ENCODE data around the gene NELL1. TPM values are rescaled to one million over a fixed set of nuclear protein-coding genes. Genes with fewer than 3 reads are reported as not detected.

NELL1 gene
- total RNA-seq, 1 experiment from 2014 or later: 0.34 TPM

DNA sequence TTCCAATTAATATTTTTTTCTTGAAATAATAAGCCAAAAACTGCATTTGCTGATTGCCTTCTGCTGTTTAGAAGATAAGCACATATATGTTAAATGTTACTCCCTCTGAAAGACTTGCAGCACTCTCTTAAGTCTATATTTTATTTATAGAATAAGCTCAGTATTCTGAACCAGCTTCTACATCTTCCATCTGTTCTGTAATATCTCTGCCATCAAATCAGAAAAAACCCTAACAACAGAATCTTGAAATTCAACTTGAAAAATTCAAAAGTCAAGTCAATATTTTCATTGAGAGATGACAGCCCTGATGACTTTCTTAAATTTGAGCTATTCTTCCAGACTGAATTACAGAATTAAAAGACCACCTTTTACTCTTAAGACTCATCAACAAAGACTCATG lies 247.9 kb downstream of the NELL1 start:
- no peak for DNase-seq (ENCODE audit: low spot score)
- in situ Hi-C loops (cut with HindIII; ENCODE audit: low sequenced_read_pairs): no loop called here

DNA sequence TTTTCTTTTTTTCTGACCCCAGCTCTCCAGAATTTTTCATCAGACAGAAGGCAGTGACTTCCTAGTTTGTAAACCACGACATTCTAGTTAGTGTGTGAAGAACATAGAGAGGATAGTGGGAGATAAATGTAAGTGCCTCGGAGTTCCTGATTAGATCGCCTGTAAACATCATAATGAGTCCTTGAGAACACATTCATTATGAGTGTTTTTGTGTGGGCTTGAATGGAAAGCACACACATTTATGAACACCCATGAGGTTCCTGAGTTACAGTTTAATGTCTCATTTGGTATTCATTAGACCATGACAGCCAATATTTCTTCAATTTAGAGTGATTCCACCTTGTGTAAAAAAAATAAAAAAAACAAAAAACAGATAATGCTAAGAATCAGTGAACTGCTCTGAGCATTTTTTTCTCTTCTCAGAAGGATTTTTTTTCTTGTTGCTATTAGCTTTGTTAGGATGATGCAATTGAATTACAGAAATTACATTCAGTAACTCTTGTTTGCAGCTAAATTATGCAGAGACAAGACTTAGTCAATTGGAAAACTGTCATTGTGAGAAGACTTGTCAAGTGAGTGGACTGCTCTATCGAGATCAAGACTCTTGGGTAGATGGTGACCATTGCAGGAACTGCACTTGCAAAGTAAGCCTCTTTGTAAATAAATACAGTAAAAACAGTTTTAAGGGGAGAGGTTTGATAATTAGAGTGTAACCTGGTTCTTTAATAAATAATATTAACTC lies 257.6 kb downstream of the NELL1 start:
- DNase-seq (ENCODE audit: low spot score): no peak
- in situ Hi-C loops (cut with HindIII; ENCODE audit: low sequenced_read_pairs): no loop called here

GRCh38 chr11:20931029-20931428 lies 261.6 kb downstream of the NELL1 start:
- no peak for DNase-seq (ENCODE audit: low spot score)
- in situ Hi-C loops (cut with HindIII; ENCODE audit: low sequenced_read_pairs): no loop called here

DNA sequence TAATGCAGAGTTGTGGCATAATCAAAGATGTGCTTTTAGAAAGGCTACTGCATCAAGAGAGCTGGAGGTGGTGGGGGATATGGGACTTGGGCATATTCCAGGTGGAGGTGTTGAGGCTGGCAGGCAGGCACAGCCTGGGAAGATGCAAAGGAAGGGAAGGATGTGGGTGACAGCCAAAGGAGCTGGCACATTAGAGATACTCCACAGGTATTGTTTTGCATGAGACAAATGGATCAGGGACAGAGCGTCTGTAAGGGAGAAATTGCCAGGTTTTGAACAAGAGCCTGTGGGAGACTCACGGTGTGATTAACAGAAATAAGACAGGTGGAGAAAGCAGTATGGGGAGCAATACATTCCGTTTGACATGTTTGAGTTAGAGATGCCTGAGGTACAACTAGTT lies 263.7 kb downstream of the NELL1 start:
- in situ Hi-C loops (cut with HindIII; ENCODE audit: low sequenced_read_pairs): no loop called here
- peak; percentile 95 for DNase-seq (ENCODE audit: low spot score)

DNA sequence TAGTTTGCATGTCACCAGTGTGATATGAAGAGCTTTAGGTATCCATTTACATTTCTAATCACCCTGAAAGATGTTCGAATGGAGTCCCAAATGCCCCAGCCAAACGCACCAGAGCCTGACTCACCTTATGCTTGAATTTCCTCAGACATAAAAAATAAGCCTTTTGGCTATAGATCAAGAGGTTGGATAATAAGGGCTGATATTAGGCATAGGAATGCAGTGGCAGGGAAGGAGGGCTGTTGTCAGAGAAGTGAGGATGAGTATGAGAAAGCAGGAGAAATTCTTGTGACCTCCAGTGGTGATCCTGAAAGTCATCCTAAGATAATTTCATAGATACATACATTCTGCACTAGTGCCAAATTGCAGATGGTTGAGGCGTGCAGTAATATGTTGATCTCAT lies 264.6 kb downstream of the NELL1 start:
- in situ Hi-C loops (cut with HindIII; ENCODE audit: low sequenced_read_pairs): no loop called here
- DNase-seq (ENCODE audit: low spot score): no peak

DNA sequence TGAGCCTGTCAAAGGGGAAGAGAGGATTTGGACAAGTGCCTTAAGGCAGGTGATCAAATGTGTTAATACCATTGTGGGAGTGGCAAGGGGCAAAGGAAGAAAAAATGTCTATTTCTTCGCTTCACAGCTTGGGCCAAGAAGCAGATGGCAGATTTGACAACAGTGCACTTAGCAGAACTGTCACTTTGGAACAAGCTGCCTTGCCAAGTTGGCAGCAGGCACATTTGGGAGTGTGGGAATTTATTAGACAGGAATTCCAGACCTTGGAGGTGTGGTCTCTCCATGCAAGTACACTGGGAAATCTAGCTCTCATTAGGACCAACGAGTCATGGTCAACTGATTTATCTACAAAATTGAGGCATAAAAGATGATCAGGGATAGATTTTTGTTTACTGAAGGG lies 265.1 kb downstream of the NELL1 start:
- in situ Hi-C loops (cut with HindIII; ENCODE audit: low sequenced_read_pairs): no loop called here

DNA sequence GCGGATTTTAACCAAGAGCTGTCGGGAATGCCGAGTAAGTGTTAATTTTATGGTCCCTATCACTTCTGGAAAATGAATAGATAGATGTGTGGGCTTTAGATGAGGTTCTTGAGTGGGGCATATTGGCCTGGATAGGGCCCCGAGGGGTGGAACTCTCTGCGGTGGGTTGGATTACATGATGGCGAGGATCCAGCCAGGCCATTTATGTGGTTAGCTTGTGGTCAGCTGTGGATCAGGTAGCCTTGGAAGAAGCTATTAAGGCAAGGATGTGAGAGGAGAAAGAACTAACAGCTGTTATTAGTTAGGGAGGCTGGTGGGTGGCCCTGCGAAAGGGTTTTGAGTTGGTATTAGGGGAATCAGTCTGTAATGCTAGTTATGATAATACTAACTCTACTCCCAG lies 268.4 kb downstream of the NELL1 start:
- in situ Hi-C loops (cut with HindIII; ENCODE audit: low sequenced_read_pairs): no loop called here

More for the DNA sequence above, 265.1 kb downstream of the NELL1 start:
- DNase-seq (ENCODE audit: low spot score): peak; percentile 93

DNA sequence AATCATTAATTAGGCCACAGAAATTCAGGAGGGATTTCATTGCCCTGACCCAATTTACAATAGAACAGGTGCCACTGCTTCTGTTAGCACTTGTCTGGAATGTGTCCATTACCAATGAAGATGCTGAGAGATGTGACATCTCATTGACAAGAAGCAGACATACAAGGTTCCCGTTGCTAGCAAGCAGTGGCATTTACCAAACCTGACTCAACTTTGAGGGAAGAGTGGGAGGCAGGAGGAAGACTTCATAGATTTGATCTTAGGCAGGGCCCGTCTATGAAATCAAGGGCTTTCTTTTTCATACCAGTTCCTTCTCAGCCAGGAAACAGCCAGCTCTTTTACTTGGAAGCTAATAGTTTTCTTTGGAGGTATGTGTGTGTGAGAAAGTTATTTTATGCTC lies 280.2 kb downstream of the NELL1 start:
- peak; percentile 24 for DNase-seq (ENCODE audit: low spot score)
- in situ Hi-C loops (cut with HindIII; ENCODE audit: low sequenced_read_pairs): no loop called here

More for the DNA sequence above, 268.4 kb downstream of the NELL1 start:
- DNase-seq (ENCODE audit: low spot score): no peak

GRCh38 chr11:20962581-20962980 lies 293.2 kb downstream of the NELL1 start:
- no peak for DNase-seq (ENCODE audit: low spot score)
- in situ Hi-C loops (cut with HindIII; ENCODE audit: low sequenced_read_pairs): no loop called here

GRCh38 chr11:20963596-20963995 lies 294.2 kb downstream of the NELL1 start:
- no peak for DNase-seq (ENCODE audit: low spot score)
- in situ Hi-C loops (cut with HindIII; ENCODE audit: low sequenced_read_pairs): no loop called here

DNA sequence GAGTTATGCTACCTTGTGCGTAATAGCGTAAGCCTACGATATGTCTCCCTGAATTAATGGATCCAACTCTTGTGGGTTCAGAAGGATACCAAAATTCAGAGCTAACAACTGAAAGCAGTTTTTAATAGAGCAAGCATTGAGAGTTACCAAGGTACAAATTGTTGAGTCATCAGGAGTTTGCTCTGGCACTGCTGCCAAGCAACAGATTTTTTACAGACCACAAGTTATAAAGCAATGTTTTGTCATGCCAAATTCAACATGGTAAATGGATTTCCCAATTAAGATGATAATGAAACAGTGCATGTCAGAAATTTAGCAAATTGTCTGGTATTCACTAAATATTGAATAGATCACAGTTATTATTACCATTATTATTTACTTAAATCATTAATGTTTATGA lies 295.6 kb downstream of the NELL1 start:
- DNase-seq (ENCODE audit: low spot score): no peak
- in situ Hi-C loops (cut with HindIII; ENCODE audit: low sequenced_read_pairs): no loop called here

GRCh38 chr11:20966489-20966888 lies 297.1 kb downstream of the NELL1 start:
- in situ Hi-C loops (cut with HindIII; ENCODE audit: low sequenced_read_pairs): no loop called here
- DNase-seq (ENCODE audit: low spot score): no peak

DNA sequence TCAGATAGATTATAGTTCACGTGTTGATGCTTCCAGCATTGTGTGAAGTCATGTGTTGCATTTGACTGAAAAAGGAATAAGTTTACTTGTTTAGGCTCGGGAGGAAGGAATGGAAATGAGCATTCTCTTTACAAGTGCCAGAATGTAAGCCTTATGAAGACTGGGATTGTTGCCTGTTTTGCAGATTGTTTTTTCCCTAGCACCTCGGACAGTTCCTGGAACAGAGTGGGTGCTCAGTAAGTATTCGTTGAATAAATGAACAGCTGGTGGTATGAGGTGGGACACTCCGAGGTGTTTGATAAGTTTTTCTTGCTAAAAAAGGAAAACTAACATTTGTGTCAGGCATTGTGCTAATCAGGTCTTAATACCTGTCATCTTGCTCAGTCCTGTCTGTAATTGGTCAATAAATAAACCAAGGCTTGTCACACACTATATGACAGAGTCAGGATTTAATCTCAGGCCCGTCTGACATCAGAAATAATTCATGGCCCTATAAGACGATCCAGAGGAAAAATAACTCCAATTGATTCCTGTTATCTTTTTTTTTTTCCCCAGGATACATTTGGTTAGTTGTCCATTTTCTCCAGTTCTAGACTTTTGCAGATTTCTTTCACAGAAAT lies 304.7 kb downstream of the NELL1 start:
- DNase-seq (ENCODE audit: low spot score): no peak
- in situ Hi-C loops (cut with HindIII; ENCODE audit: low sequenced_read_pairs): no loop called here

GRCh38 chr11:20980736-20981135 lies 311.4 kb downstream of the NELL1 start:
- in situ Hi-C loops (cut with HindIII; ENCODE audit: low sequenced_read_pairs): no loop called here
- no peak for DNase-seq (ENCODE audit: low spot score)

- in situ Hi-C loops (cut with HindIII; ENCODE audit: low sequenced_read_pairs): no loop called here
- no peak for DNase-seq (ENCODE audit: low spot score)
Measured at GRCh38 chr11:20990447-20990846, 321.1 kb downstream of the NELL1 start.

- no peak for DNase-seq (ENCODE audit: low spot score)
- in situ Hi-C loops (cut with HindIII; ENCODE audit: low sequenced_read_pairs): no loop called here
Measured at GRCh38 chr11:20991471-20991870, 322.1 kb downstream of the NELL1 start.

DNA sequence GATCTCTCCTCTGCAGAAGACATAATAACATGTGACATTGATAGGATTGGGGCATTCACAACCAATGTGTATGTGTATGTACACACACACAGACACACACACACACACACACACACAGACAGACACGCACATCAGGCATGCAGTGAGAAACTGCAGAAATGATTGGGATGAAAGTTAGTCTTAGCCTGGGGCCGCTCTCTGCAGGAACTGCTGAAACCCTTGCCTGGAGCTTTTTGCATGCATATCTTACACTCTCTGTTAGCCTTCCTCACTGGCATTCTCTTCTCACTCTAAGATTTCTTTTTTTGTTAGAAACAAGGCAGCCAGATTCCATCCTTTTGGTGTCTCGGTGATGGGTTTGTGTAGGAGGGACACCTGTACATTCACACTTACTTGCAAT lies 337.9 kb downstream of the NELL1 start:
- no peak for DNase-seq (ENCODE audit: low spot score)
- in situ Hi-C loops (cut with HindIII; ENCODE audit: low sequenced_read_pairs): no loop called here

GRCh38 chr11:21018248-21018647 lies 348.9 kb downstream of the NELL1 start:
- DNase-seq (ENCODE audit: low spot score): no peak
- in situ Hi-C loops (cut with HindIII; ENCODE audit: low sequenced_read_pairs): no loop called here

DNA sequence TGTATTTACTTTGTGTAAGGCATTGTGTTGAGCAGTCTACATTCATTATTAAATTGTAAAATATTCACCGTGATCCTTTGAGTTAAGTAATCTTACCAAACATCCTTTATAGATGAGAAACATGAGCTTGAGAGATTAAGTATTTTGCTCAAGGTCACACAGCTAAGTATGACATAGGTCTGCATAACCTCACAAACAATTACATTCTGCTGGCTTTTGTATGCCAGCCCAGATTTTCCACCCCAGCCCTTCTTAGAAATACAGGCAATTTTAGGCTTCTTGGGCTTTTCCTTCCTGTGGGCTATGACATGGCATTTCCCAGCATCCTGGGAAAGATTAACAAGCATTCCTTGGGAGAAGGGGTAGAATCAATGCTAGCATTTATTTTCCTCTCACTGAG lies 357.3 kb downstream of the NELL1 start:
- in situ Hi-C loops (cut with HindIII; ENCODE audit: low sequenced_read_pairs): no loop called here
- no peak for DNase-seq (ENCODE audit: low spot score)

- in situ Hi-C loops (cut with HindIII; ENCODE audit: low sequenced_read_pairs): no loop called here
- DNase-seq (ENCODE audit: low spot score): no peak
Measured at GRCh38 chr11:21037850-21038249, 368.5 kb downstream of the NELL1 start.

- no peak for DNase-seq (ENCODE audit: low spot score)
- in situ Hi-C loops (cut with HindIII; ENCODE audit: low sequenced_read_pairs): no loop called here
Measured at GRCh38 chr11:21038801-21039200, 369.4 kb downstream of the NELL1 start.
